Endothelial cell of umbilical vein (primary cell): Measurements from ENCODE around the gene AMMECR1L. TPM values are rescaled to one million over a fixed set of nuclear protein-coding genes. Genes with fewer than 3 reads are reported as not detected.

Experiments
- BruUV-seq: library from RNA; stranded (reverse); fragments of 400-500 nt; replicated peaks from 2 replicates; lab custom pipeline; 2021; lab: Mats Ljungman, UMichigan
- CTCF ChIA-PET: fragments of 300-600, 350-600 bp; sonication (Branson Sonifier 250); formaldehyde crosslinking; loops from one replicate; lab custom pipeline; 2021; ENCODE audit warnings: antibody characterized with exemption, inconsistent platforms; lab: Charles Lee
- POLR2A ChIA-PET: fragments of 300-600, 350-600 bp; sonication (Branson Sonifier 250); formaldehyde crosslinking; loops from one replicate; lab custom pipeline; 2021; ENCODE audit warnings: antibody characterized with exemption, inconsistent platforms; lab: Charles Lee
- DNase-seq: peaks from one replicate; pipeline ENCODE4 v3.0.0-alpha.2; 2011; ENCODE audit warnings: low read depth, low spot score
- FAIRE-seq: peaks from 2 replicates; lab custom pipeline; 2011; peaks lifted over from hg19 to GRCh38; lab: Jason Lieb, UNC
- H2AFZ ChIP-seq: 2 replicates; pipeline ENCODE4 v1.6.0; 2012; ENCODE audit warnings: low read depth, low read length, control low read depth, inconsistent platforms
- H3K27ac ChIP-seq: 2 replicates; pipeline ENCODE4 v1.5.1; 2011; ENCODE audit warnings: low read depth, mild to moderate bottlenecking, control low read depth, low read length, moderate library complexity; ENCODE audit not compliant: insufficient read depth
- H3K27me3 ChIP-seq, 2 experiments: 2 replicates each; pipeline versions ENCODE4 v1.6.0 to v1.6.1; 2011; ENCODE audit warnings: low read length in 2 of 2, mixed read lengths in 1 of 2; ENCODE audit not compliant: control insufficient read depth in 2 of 2, insufficient read depth in 2 of 2
- H3K36me3 ChIP-seq, 2 experiments: 2 replicates in 1 of 2; 3 replicates in 1 of 2; pipeline ENCODE4 v1.5.1; 2011; ENCODE audit warnings: low read length in 2 of 2, mild to moderate bottlenecking in 1 of 2, moderate library complexity in 1 of 2; ENCODE audit not compliant: control insufficient read depth in 2 of 2, insufficient read depth in 2 of 2; ENCODE audit errors: extremely low read depth in 1 of 2
- H3K4me1 ChIP-seq: 3 replicates; pipeline ENCODE4 v1.5.1; 2011; ENCODE audit warnings: mild to moderate bottlenecking, low read length; ENCODE audit not compliant: control insufficient read depth, insufficient read depth; ENCODE audit errors: extremely low read depth
- H3K4me2 ChIP-seq: 2 replicates; pipeline ENCODE4 v1.6.1; 2011; ENCODE audit warnings: low read length, control low read depth, mixed read lengths; ENCODE audit not compliant: insufficient read depth
- H3K4me3 ChIP-seq, 3 experiments: fragments of 200-600 bp in 1 of 3; sonication (generic), shearing (Covaris generic) in 1 of 3; replicated peaks in 1 of 3; 2 replicates each; pipeline ENCODE4 v1.5.1; 2011 to 2016; ENCODE audit warnings: control low read depth in 3 of 3, low read length in 3 of 3, mild to moderate bottlenecking in 2 of 3, inconsistent platforms in 1 of 3, low read depth in 1 of 3, moderate library complexity in 1 of 3; ENCODE audit not compliant: insufficient read depth in 1 of 3
- H3K79me2 ChIP-seq: 2 replicates; pipeline ENCODE4 v1.6.0; 2012; ENCODE audit warnings: low read length, inconsistent platforms; ENCODE audit not compliant: control insufficient read depth, insufficient read depth
- H3K9ac ChIP-seq: replicated peaks from 2 replicates; pipeline ENCODE3; 2011; ENCODE audit warnings: low read length, control low read depth; ENCODE audit not compliant: insufficient read depth; ENCODE audit errors: extremely low read depth
- H3K9me1 ChIP-seq: replicated peaks from 3 replicates; pipeline ENCODE4 v1.6.0; 2011; ENCODE audit warnings: mild to moderate bottlenecking, low read length; ENCODE audit not compliant: control insufficient read depth, insufficient read depth; ENCODE audit errors: extremely low read depth
- H3K9me3 ChIP-seq: replicated peaks from 2 replicates; pipeline ENCODE4 v1.5.1; 2012; ENCODE audit warnings: low read length, inconsistent platforms; ENCODE audit not compliant: control insufficient read depth, insufficient read depth
- H4K20me1 ChIP-seq: replicated peaks from 2 replicates; pipeline ENCODE3; 2011; ENCODE audit warnings: mild to moderate bottlenecking, low read length; ENCODE audit not compliant: control insufficient read depth, insufficient read depth; ENCODE audit errors: extremely low read depth
- EZH2 ChIP-seq: IDR thresholded peaks from 2 replicates; pipeline ENCODE4 v1.6.1; 2012; ENCODE audit warnings: borderline replicate concordance, low read depth, mild to moderate bottlenecking, moderate library complexity, low read length, inconsistent platforms; ENCODE audit not compliant: severe bottlenecking
- FOS ChIP-seq: IDR thresholded peaks from 2 replicates; pipeline ENCODE4 v1.6.1; 2011; ENCODE audit warnings: mild to moderate bottlenecking, low read length, moderate library complexity, borderline replicate concordance; ENCODE audit not compliant: insufficient read depth
- GATA2 ChIP-seq: IDR thresholded peaks from 2 replicates; pipeline ENCODE4 v1.7.0; 2011; ENCODE audit warnings: low read depth, mild to moderate bottlenecking, moderate library complexity, mixed read lengths, low read length; ENCODE audit not compliant: insufficient read length, insufficient read depth
- JUN ChIP-seq: IDR thresholded peaks from 2 replicates; pipeline ENCODE4 v1.6.1; 2011; ENCODE audit warnings: borderline replicate concordance, low read depth; ENCODE audit not compliant: insufficient read length, insufficient read depth
- MYC ChIP-seq: IDR thresholded peaks from one replicate; pipeline ENCODE4 v1.6.1; 2011; ENCODE audit warnings: mild to moderate bottlenecking, low read depth, low read length
- POLR2A ChIP-seq: IDR thresholded peaks from 2 replicates; pipeline ENCODE4 v1.6.1; 2012; ENCODE audit warnings: low read depth, mild to moderate bottlenecking, control low read depth, low read length
- POLR2AphosphoS5 ChIP-seq: IDR thresholded peaks from 2 replicates; pipeline ENCODE4 v1.6.1; 2012; ENCODE audit warnings: low read depth, mild to moderate bottlenecking, control low read depth, low read length, moderate library complexity; ENCODE audit not compliant: insufficient read depth
- dilution Hi-C: fragments of 300-500 bp; cut with MboI; formaldehyde crosslinking; loops from one replicate; pipeline ENCODE4 v1.15.0; 2019; ENCODE audit warnings: low sequenced_read_pairs; ENCODE audit not compliant: extremely low pct_ligation_motif_present
- intact Hi-C: fragments of 100-400 bp; cut with micrococcal nuclease; formaldehyde crosslinking; loops from one replicate; pipeline ENCODE4 v1.10.0; 2022
- polyA plus RNA-seq, 4 experiments: library from polyadenylated mRNA; depleted of rRNA in 3 of 4; stranded (reverse) in 3 of 4; unstranded in 1 of 4; fragments of >200 nt; gene quantifications; 2 replicates each; pipeline versions ENCODE4 v1.2.1 to v1.2.3, GENCODE V29; 2011 to 2012; ENCODE audit warnings: missing spikeins in 1 of 4
- total RNA-seq: library from RNA; stranded (reverse); gene quantifications from 2 replicates; pipeline ENCODE4 v1.2.3, GENCODE V29; 2021
- TF ChIP-seq, protein P1 (sequence below): IDR thresholded peaks from 2 replicates; pipeline ENCODE4 v1.6.1; 2011; ENCODE audit not compliant: insufficient read depth, insufficient read length
- TF ChIP-seq, protein P2 (sequence below), 2 donors: IDR thresholded peaks; 1 replicate in 1 of 2; 2 replicates in 1 of 2; pipeline ENCODE4 v1.5.1; 2011; ENCODE audit warnings: low read length in 2 of 2, mild to moderate bottlenecking in 2 of 2, moderate library complexity in 2 of 2, control low read depth in 1 of 2, inconsistent platforms in 1 of 2, low read depth in 1 of 2; ENCODE audit not compliant: insufficient read depth in 1 of 2; ENCODE audit errors: extremely low read depth in 1 of 2

Gene AMMECR1L
- total and polyA plus RNA-seq, 2 donors (not counting 3 experiments of a cell fraction or from before 2014, with no cell fraction given) = 14.8 to 20.7 TPM

DNA sequence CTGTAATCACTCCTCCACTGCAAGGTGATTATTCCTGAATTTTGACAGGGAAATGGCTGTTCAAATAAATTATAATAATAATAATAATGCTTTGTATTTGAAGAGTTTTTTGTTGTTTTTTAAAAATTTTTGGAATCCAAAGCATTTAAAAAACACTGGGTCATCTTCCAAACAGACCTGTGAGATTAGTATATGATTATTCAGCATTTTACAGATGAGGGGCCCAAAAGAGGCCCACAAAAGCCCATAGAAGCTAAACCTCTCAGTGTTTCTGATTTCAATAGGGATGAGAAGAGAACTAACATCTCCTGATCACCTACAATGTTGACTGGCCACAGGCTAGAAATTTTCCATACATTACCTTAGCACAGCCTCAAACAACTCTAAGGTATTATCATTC lies 19.8 kb downstream of the AMMECR1L start:
- ChIA-PET CTCF (no interaction called here), POLR2A (no interaction called here)
- Histone ChIP-seq H3K36me3 (peaks cover 20 to 28% of the 10 kb centered on the region in 2 experiments), H3K9me1 (no peaks in the 10 kb centered on the region), H3K4me3 (no peak overlapping the region), H3K27me3 (no peaks in the 10 kb centered on the region), H3K4me1 (no peaks in the 10 kb centered on the region), H3K4me2 (no peak overlapping the region), H3K9ac (no peak overlapping the region), H3K9me3 (no peaks in the 10 kb centered on the region), H4K20me1 (no peaks in the 10 kb centered on the region), H3K79me2 (peaks cover 14% of the 10 kb centered on the region), H2AFZ (no peak overlapping the region), H3K27ac (no peak overlapping the region)
- TF ChIP-seq JUN (no peak), MYC (no peak), FOS (no peak), GATA2 (no peak), EZH2 (no peak), POLR2A (no peak), POLR2AphosphoS5 (no peak)
- TF ChIP-seq, protein P1, sequence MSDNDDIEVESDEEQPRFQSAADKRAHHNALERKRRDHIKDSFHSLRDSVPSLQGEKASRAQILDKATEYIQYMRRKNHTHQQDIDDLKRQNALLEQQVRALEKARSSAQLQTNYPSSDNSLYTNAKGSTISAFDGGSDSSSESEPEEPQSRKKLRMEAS = no peak
- TF ChIP-seq, protein P2, sequence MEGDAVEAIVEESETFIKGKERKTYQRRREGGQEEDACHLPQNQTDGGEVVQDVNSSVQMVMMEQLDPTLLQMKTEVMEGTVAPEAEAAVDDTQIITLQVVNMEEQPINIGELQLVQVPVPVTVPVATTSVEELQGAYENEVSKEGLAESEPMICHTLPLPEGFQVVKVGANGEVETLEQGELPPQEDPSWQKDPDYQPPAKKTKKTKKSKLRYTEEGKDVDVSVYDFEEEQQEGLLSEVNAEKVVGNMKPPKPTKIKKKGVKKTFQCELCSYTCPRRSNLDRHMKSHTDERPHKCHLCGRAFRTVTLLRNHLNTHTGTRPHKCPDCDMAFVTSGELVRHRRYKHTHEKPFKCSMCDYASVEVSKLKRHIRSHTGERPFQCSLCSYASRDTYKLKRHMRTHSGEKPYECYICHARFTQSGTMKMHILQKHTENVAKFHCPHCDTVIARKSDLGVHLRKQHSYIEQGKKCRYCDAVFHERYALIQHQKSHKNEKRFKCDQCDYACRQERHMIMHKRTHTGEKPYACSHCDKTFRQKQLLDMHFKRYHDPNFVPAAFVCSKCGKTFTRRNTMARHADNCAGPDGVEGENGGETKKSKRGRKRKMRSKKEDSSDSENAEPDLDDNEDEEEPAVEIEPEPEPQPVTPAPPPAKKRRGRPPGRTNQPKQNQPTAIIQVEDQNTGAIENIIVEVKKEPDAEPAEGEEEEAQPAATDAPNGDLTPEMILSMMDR (IDR thresholded peaks at IDR 0.05; ENCODE audit: extremely low read depth in 1 of 2, insufficient read depth in 1 of 2, low read depth in 1 of 2, low read length in 2 of 2) = no peak
- intact Hi-C loops = no loop called here
- dilution Hi-C loops = no loop called here
- no peak for FAIRE-seq
- no peak for DNase-seq
- BruUV-seq = no TSS peak
